Urinary bladder (tissue), 4 donors: ENCODE data around the gene CDK5R1. TPM values are rescaled to one million over a fixed set of nuclear protein-coding genes. Genes with fewer than 3 reads are reported as not detected.
"Not testable (repeated sequence)": the region's sequence is repeated elsewhere in the genome, so short reads cannot be mapped to it uniquely, and the experiment has no call there.

Source experiments
- DNase-seq: peaks from one replicate; pipeline ENCODE4 v3.0.0-alpha.2; 2015; ENCODE audit errors: extremely low spot score
- H3K27ac ChIP-seq: one replicate; pipeline ENCODE4 v1.5.1; 2013; ENCODE audit warnings: low read depth, mild to moderate bottlenecking, moderate library complexity
- H3K36me3 ChIP-seq: one replicate; pipeline ENCODE4 v1.6.1; 2013; ENCODE audit warnings: mild to moderate bottlenecking, moderate library complexity; ENCODE audit not compliant: insufficient read depth
- H3K4me1 ChIP-seq: one replicate; pipeline ENCODE4 v1.6.1; 2013; ENCODE audit warnings: mild to moderate bottlenecking, moderate library complexity; ENCODE audit not compliant: insufficient read depth
- H3K4me3 ChIP-seq: one replicate; pipeline ENCODE4 v1.5.1; 2013; ENCODE audit warnings: low read depth, low read length
- WGBS: extraction: QIAGEN DNeasy Blood & Tissue Kit; methylation state at CpG from one replicate; pipeline ENCODE4 v1.1.7; 2013; 5-methylcytosine and 5-hydroxymethylcytosine counted together
- polyA plus RNA-seq: library from polyadenylated mRNA; stranded (reverse); fragments of 200-250 nt; gene quantifications from one replicate; pipeline ENCODE4 v1.2.3, GENCODE V29; 2013
- total RNA-seq: library from RNA; depleted of rRNA; stranded (reverse); fragments of >200 nt; gene quantifications from one replicate; pipeline ENCODE4 v1.2.3, GENCODE V29; 2014
- donor health status: healthy with polysubstance abuse.
- donor health status: healthy.

The CDK5R1 gene
- total RNA-seq = 1.5 TPM
- polyA plus RNA-seq = 0.60 TPM

GRCh38 chr17:32486701-32487472 is at the start of gene CDK5R1:
CDK5R1 (plus strand) TSS chr17:32486993; CDS start chr17:32487621, 628 bp downstream.
- H3K36me3 ChIP-seq = no peaks in the 10 kb centered on the region
- DNase-seq = no peak
- no peaks in the 10 kb centered on the region for H3K4me1 ChIP-seq
- WGBS = under 1% methylated on average over 135 of the region's 135 CpGs
- peak within 1 kb of the TSS; percentile 82 for H3K4me3 ChIP-seq
- no peak within 1 kb of the TSS for H3K27ac ChIP-seq

- DNase-seq = no peak
- Histone ChIP-seq H3K36me3 (no peaks in the 10 kb centered on the region), H3K4me3 (no peak overlapping the region), H3K4me1 (no peaks in the 10 kb centered on the region), H3K27ac (no peak overlapping the region)
- 68% methylated on average over 5 of the region's 5 CpGs for WGBS
Observed at GRCh38 chr17:32440722-32441121, 46.1 kb upstream of the CDK5R1 start.

GRCh38 chr17:32441886-32442285 is 44.9 kb upstream of the CDK5R1 start:
- Histone ChIP-seq H3K4me3 (no peak overlapping the region), H3K4me1 (no peaks in the 10 kb centered on the region), H3K36me3 (no peaks in the 10 kb centered on the region), H3K27ac (no peak overlapping the region)
- no peak for DNase-seq
- WGBS = 69% methylated on average over 2 of the region's 2 CpGs

GRCh38 chr17:32443827-32444300 is 42.9 kb upstream of the CDK5R1 start:
- no peaks in the 10 kb centered on the region for H3K36me3 ChIP-seq
- DNase-seq = no peak
- WGBS = 10% methylated on average over 29 of the region's 29 CpGs
- H3K27ac ChIP-seq = no peak overlapping the region
- no peaks in the 10 kb centered on the region for H3K4me1 ChIP-seq
- H3K4me3 ChIP-seq = peak overlapping the region; percentile 93

GRCh38 chr17:32444301-32445073 is 42.3 kb upstream of the CDK5R1 start, which contains the start of gene PSMD11:
PSMD11 (plus strand) TSS chr17:32444510; CDS start chr17:32444524, 14 bp downstream.
- no peaks in the 10 kb centered on the region for H3K36me3 ChIP-seq
- H3K4me1 ChIP-seq = no peaks in the 10 kb centered on the region
- peak within 1 kb of the TSS; percentile 93 for H3K4me3 ChIP-seq
- under 1% methylated on average over 74 of the region's 74 CpGs for WGBS
- H3K27ac ChIP-seq = peak within 1 kb of the TSS; percentile 65
- DNase-seq = peak; percentile 90

- H3K27ac ChIP-seq = no peak overlapping the region
- WGBS = under 1% methylated on average over 14 of the region's 14 CpGs
- no peak for DNase-seq
Observed at GRCh38 chr17:32445074-32445415, 41.7 kb upstream of the CDK5R1 start.

GRCh38 chr17:32445497-32445896 is 41.3 kb upstream of the CDK5R1 start:
- Histone ChIP-seq H3K36me3 (no peaks in the 10 kb centered on the region), H3K4me1 (no peaks in the 10 kb centered on the region), H3K27ac (no peak overlapping the region), H3K4me3 (peak overlapping the region; percentile 93)
- DNase-seq = no peak
- WGBS = 19% methylated on average over 6 of the region's 6 CpGs

More at GRCh38 chr17:32445074-32445415, 41.7 kb upstream of the CDK5R1 start:
- Histone ChIP-seq H3K4me3 (peak overlapping the region; percentile 93), H3K36me3 (no peaks in the 10 kb centered on the region), H3K4me1 (no peaks in the 10 kb centered on the region)

GRCh38 chr17:32445971-32446370 is 40.8 kb upstream of the CDK5R1 start:
- H3K4me3 ChIP-seq = no peak overlapping the region
- peaks cover 2% of the 10 kb centered on the region for H3K36me3 ChIP-seq
- H3K27ac ChIP-seq = no peak overlapping the region
- H3K4me1 ChIP-seq = no peaks in the 10 kb centered on the region
- no peak for DNase-seq
- 71% methylated on average over 2 of the region's 2 CpGs for WGBS

- Histone ChIP-seq H3K4me3 (no peak overlapping the region), H3K4me1 (no peaks in the 10 kb centered on the region), H3K36me3 (peaks cover 2% of the 10 kb centered on the region), H3K27ac (no peak overlapping the region)
- no peak for DNase-seq
- 85% methylated on average over 2 of the region's 2 CpGs for WGBS
Observed at GRCh38 chr17:32446949-32447348, 39.8 kb upstream of the CDK5R1 start.

GRCh38 chr17:32449963-32450362 is 36.8 kb upstream of the CDK5R1 start:
- DNase-seq = no peak
- peaks cover 2% of the 10 kb centered on the region for H3K36me3 ChIP-seq

GRCh38 chr17:32450379-32450778 is 36.4 kb upstream of the CDK5R1 start:
- not testable (repeated sequence) for H3K36me3 ChIP-seq
- WGBS = 94% methylated on average over 6 of the region's 6 CpGs

More at GRCh38 chr17:32449963-32450362, 36.8 kb upstream of the CDK5R1 start:
- Histone ChIP-seq H3K27ac (no peak overlapping the region), H3K4me1 (no peaks in the 10 kb centered on the region), H3K4me3 (no peak overlapping the region)
- 95% methylated on average over 5 of the region's 5 CpGs for WGBS

GRCh38 chr17:32451879-32452278 is 34.9 kb upstream of the CDK5R1 start:
- DNase-seq = no peak
- H3K27ac ChIP-seq = no peak overlapping the region
- WGBS = 79% methylated on average over 2 of the region's 2 CpGs
- peaks cover 2% of the 10 kb centered on the region for H3K36me3 ChIP-seq
- no peak overlapping the region for H3K4me3 ChIP-seq
- no peaks in the 10 kb centered on the region for H3K4me1 ChIP-seq

More at GRCh38 chr17:32450379-32450778, 36.4 kb upstream of the CDK5R1 start:
- DNase-seq, H3K27ac ChIP-seq, H3K4me1 ChIP-seq, H3K4me3 ChIP-seq: not testable (repeated sequence)

- peaks cover 2% of the 10 kb centered on the region for H3K36me3 ChIP-seq
- no peak for DNase-seq
- 97% methylated on average over 1 of the region's 1 CpG for WGBS
- H3K4me3 ChIP-seq = no peak overlapping the region
- no peak overlapping the region for H3K27ac ChIP-seq
- no peaks in the 10 kb centered on the region for H3K4me1 ChIP-seq
Observed at GRCh38 chr17:32452281-32452680, 34.5 kb upstream of the CDK5R1 start.

GRCh38 chr17:32453370-32453769 is 33.4 kb upstream of the CDK5R1 start:
- H3K4me3 ChIP-seq = no peak overlapping the region
- DNase-seq = no peak
- H3K36me3 ChIP-seq = peaks cover 6% of the 10 kb centered on the region
- H3K27ac ChIP-seq = no peak overlapping the region
- no peaks in the 10 kb centered on the region for H3K4me1 ChIP-seq
- 96% methylated on average over 2 of the region's 2 CpGs for WGBS
